GM18508 (cell line): ENCODE data around the gene ATG3.
"Not testable (repeated sequence)": the region's sequence is repeated elsewhere in the genome, so short reads cannot be mapped to it uniquely, and the experiment has no call there.

Experiments used
- ATAC-seq: cut with Tn5 transposase; IDR thresholded peaks from one replicate; pipeline ENCODE4 v1.9.1; 2021; ENCODE audit warnings: moderate number of reproducible peaks; ENCODE audit not compliant: insufficient read depth, unreplicated experiment

The ATG3 gene

DNA sequence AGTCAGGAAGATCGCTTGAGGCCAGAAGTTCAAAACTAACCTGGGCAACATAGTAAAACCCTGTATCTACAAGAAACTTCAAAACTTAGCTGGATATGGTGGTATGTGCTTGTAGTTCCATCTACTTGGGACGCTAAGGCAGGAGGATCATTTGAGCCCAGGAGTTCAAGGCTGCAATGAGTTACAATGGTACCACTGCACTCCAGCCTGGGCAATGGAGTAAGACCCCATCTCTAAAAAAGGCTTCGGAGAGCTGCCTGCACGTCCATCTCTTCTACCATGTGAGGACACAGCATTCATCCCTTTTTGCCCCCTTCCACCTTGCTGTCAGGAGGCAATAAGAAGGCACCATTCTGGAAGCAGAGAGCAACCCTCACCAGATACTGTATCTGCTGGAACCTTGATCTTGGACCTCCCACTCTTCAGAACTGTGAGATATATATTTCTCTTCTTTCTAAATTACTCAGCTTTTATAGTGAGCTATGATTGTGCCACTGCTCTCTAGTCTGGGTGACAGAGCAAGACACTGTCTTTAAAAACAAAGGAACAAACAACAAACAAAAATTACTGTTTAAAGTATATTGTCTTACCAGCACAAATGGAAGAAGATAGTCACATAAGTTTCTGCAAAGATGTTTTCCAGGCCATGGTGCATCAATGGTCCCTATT is 58.3 kb downstream of the ATG3 start:
- no peak for ATAC-seq

DNA sequence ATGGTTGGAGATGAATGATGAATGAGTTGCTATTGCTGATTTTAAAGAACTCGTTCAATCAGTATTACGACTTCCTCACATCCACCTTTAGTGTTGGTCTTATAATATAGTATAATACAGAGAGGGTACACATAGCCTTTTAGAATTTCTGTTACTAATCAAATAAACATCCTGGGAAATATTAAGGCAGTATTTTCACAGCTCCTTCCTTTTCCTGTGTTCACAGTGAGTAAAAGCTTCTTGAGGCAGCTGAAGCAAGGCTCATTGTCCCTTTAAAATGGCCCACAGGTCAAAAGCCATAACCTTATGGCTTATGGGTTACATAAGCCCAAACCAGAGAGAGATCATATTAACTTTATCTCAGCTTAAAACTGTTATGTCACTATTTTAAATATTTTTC is 61.1 kb downstream of the ATG3 start:
- no peak for ATAC-seq

DNA sequence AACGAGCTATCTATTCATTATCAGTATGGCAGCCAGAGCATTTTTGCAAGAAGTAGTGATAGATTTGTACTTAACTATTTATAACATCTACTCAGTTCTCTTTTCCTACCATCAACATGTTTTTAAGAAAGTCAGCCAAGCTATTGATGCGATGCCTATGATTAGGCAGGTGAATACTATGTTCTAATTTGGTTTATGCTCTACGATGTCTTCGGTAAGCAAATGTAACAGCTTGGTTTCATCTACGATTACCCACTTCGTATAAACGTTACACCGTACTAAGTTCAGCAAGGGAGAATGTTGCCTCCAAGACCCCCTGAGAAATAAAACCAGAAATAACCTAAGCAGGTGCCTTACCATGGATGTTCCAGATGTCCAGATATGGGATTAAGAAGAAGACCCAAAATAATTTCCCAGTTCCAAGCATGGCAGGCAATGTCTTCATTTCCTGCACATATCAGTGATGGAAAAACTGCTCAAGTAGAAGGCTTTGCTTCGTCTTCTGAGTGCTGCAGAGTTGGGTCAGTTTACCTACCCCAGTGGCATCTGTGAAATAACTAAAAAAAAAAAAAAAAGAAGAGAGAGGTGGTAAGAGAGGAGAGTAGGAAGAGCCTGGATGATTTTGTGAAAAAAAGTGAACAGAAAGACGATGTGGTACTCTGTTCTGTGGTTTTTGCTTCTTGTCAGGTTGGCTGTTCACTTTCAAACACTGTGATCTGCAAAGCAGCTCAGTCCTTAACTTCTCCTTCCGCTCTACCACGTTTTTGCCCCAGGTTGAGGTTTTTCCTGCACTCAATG is 62.6 kb downstream of the ATG3 start, which contains the start of gene BTLA:
BTLA (minus strand) TSS at position 559 of the 798 bp plus-strand sequence; CDS start at position 445, 114 bp downstream.
- ATAC-seq = peak; percentile 48

DNA sequence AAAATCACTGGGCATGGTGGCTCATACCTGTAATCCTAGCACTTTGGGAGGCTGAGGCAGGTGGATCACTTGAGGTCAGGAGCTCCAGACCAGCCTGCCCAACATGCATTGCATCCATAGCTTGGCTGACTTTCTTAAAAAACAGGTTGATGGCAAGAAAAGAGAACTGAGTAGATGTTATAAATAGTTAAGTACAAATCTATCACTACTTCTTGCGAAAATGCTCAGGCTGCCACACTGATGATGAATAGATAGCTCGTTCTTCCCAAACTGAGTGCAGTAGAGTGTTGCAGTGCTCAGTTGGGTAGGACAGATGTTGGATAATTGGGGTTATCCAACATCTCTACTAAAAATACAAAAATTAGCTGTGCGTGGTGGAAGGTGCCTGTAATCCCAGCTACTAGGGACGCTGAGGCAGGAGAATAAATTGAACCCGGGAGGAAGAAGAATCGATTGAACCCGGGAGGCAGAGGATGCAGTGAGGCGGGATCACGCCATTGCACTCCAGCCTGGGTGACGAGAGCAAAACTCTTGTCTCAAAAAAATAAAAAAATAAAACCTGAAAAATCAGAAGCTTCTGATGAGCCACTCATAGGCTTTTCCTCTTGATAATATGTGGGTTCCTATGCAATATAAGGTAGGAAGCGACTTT is 63.7 kb downstream of the ATG3 start:
- no peak for ATAC-seq

DNA sequence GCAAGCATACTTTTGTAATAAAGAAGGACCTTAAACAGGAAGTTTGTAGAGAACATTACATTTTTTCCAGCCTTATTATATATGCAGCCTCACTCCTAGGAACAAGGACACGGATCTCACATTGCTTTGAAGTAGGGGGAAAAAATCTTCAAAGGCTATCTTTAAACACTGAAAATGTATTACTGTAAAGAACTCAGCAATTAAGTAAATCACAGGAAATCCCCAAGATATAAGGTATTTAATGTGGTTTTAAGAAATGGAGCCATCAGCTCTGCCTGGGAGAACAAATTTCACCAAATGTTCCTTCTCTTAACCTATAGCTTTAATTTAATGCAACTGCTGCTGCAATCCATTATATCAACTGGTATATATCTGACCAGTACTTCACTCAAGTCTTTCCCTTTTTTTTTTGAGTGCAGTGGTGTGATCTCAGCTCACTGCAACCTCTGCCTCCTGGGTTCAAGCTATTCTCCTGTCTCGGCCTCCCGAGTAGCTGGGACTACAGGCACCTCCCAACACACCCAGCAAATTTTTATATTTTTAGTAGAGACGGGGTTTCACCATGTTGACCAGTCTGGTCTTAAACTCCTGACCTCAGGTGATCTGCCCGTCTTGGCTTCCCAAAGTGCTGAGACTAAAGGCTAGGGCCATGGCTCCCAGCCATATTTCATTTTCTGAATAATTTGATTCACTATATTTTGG is 65.2 kb downstream of the ATG3 start:
- ATAC-seq = no peak

DNA sequence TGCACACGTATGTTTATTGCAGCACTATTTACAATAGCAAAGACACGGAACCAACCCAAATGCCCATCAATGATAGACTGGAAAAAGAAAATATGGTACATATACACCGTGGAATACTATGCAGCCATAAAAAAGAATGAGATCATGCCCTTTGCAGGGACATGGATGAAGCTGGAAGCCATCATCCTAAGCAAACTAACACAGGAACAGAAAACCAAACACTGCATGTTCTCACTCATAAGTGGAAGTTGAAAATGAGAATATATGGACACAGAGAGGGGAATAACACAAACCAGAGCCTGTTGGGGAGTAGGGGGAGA is 67.4 kb downstream of the ATG3 start:
- not testable (repeated sequence) for ATAC-seq

DNA sequence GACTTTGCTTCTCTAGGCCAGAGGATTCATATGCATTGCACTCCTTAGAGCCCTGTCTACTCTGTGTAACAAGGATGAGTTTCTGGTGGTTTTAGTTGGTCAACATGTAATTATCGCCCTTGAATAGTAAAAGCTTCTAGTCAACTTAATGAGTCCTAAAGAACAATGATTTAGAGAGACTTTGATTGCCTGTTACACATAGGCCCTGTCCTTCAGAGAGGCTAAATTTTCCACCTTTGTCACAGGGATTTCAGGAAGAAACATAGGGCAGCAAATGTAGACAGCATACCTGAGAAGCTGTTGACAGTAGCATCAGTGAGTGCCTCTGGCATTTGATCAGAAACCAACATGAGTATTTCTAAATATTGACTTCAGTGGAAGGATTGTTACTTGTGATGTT is 69.6 kb downstream of the ATG3 start:
- no peak for ATAC-seq

DNA sequence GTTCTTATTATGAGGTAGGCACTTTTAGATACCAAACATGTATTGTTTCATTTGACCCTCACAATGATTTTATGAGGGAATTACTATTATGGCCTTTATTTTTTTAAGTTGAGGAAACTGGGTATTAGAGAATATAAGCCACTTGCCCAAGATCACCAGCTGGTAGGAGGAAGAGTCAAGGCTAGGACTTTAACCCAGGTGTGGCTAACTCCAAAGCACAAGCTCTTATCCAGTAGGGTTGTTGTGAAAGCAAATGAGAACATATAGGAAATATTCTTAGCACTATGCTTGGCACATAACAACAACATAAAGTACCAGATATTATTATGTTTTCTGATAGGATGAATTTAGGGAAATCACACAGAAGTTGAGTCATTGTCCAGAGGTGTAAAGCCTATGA is 70.4 kb downstream of the ATG3 start:
- no peak for ATAC-seq

DNA sequence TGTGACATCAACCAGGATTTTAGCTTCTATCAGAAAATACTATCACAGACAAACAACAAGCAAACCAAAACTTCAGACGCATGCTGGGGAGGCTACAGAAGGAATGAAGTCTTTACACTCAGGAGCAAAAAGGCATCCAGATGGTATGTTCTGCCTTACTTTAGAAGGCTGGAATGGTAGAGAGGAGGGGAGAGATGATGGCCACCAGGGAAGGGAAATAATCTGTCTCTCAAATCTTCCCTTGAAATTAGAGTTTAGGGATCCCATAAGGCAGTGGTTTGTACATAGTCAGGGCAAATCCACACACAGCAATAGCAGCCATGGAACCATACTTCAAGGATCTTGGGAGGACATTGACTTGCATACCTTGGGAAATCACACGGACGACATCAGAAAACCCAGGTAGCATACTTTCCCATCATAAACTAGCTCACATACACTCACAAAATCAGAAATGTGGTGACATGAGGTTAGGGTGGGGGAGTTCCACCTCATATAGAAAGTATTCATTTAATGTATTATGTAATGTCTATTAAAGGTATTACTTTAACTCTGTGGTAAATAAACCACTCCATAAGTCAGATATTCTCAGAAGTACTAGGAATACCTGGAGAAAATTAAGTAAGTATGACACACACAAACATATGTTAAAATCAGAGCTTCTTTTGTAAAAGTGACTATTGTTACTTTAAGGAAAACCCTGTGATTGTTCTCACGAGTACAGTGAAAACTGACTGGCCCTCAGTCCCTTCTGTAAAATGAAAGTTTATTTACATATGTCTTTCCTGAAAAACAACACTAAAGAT is 71.9 kb downstream of the ATG3 start:
- ATAC-seq = no peak

DNA sequence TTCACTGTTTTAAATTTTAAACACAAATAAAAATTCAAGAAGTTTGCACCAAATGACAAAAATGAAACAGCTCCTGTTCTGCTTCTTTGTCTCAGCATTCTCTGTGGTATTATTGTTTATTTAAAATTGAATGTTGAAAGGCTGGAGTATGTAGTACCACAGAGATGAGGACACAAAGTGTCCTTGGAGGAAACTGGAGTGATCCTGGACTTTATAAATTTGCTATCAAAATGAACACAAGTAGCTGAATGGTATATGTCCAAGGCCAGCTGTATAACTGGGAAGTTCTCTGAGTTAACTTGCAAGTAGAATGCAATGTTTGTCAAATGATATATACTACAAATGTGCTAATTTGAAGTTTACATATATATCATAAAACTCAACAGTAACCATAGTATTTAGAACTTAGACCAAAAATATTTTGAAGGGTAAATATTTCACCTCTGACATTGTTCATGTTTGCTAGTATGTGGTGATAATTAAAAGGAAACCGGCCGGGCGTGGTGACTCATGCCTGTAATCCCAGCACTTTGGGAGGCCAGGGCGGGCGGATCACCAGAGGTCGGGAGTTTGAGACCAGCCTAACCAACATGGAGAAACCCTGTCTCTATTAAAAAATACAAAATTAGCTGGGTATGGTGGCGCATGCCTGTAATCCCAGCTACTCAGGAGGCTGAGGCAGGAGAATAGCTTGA is 74.8 kb downstream of the ATG3 start:
- no peak for ATAC-seq

DNA sequence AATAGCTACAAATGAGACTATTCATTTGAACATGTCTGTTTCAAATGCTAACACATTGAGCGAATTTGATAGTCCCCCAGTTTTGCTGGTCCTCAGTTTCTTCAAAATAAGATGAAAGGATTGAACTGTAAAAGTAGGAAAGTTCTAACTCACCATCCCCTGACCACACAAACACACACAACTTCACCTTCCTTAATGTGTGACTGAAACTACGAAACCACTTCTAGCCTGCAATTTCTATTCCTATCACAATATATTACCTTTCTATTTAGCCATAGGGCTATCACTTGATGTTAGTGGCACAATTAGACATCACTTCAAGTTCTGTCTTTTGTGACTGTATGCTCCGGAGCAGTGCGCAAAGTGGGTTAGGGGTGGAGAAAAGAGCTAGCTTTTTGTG is 77.4 kb downstream of the ATG3 start:
- no peak for ATAC-seq

DNA sequence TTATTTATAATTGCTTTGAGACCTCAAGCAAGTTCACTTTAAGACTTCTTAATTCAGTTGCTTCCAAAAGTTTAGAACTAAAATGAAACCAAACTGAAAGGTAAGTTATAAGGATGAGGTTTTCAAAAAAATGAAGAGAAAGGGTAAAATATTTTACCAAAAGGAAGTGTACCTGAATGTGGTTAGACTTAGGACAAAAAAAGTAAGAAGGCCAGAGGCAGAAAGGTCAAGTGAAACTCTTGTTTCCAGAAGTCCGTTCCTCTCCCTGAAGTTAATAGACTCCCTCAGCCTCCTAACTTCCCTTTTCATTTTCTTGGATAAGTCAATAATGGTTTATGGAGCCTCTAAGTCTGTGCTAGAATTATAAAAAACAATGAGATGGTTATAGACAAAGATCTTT is 79.1 kb downstream of the ATG3 start:
- ATAC-seq = no peak
